Keratinocyte (primary cell): ENCODE data around the gene CCDC40.

Experiments
- EZH2 ChIP-seq: IDR thresholded peaks from one replicate; pipeline ENCODE4 v1.6.1; 2012; ENCODE audit warnings: inconsistent platforms, mild to moderate bottlenecking, low read length, moderate library complexity
- TF ChIP-seq, protein P1 (sequence below), 3 experiments: IDR thresholded peaks in 1 of 3; conservative IDR thresholded peaks in 1 of 3; optimal IDR thresholded peaks in 1 of 3; 2 replicates in 2 of 3; 3 replicates in 1 of 3; pipeline versions ENCODE3 to v1.5.1; 2011; ENCODE audit warnings: low read length in 3 of 3, mild to moderate bottlenecking in 3 of 3, moderate library complexity in 2 of 3, control low read depth in 1 of 3, inconsistent platforms in 1 of 3; ENCODE audit not compliant: insufficient read depth in 2 of 3; ENCODE audit errors: extremely low read depth in 1 of 3

DNA sequence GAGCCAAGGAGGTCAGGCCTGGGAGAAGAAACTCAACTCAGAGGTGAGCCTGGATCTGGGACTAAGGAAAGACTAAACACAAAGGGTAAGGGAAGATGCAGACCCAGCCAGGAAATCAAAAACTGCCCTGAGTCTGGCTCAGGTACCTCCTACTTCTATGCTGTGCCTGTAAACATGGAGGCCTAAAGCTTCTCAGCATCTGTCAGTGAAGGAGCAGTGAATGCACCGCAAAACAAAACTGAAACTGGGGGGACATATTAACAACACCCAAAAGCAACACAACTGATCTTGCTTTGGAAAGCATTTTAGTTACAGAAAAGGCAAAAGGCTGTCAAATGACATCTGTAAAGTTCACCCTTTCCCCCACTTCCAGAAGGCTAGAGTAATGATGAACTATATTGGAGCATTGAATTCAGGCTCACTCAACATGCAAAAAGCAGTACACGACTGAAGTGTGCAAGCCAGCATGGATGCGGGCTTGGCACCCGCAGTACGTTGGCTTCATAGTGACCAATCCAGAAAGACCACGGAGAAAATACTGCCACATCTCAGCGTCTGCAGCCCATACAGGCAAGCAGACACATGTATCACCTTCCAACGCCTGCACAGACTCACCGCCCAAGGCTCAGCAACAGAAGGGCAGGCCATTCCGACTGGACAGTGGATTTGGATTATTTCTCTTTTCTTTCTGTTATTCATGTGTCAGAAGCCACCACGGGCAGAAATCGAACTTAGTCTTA, 4.6 kb upstream of the CCDC40 start:
- TF ChIP-seq, protein P1, sequence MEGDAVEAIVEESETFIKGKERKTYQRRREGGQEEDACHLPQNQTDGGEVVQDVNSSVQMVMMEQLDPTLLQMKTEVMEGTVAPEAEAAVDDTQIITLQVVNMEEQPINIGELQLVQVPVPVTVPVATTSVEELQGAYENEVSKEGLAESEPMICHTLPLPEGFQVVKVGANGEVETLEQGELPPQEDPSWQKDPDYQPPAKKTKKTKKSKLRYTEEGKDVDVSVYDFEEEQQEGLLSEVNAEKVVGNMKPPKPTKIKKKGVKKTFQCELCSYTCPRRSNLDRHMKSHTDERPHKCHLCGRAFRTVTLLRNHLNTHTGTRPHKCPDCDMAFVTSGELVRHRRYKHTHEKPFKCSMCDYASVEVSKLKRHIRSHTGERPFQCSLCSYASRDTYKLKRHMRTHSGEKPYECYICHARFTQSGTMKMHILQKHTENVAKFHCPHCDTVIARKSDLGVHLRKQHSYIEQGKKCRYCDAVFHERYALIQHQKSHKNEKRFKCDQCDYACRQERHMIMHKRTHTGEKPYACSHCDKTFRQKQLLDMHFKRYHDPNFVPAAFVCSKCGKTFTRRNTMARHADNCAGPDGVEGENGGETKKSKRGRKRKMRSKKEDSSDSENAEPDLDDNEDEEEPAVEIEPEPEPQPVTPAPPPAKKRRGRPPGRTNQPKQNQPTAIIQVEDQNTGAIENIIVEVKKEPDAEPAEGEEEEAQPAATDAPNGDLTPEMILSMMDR (optimal IDR thresholded peaks at IDR 0.05 in 1 of 3, IDR thresholded peaks at IDR 0.05 in 1 of 3, conservative IDR thresholded peaks at IDR 0.05 in 1 of 3; ENCODE audit: extremely low read depth in 1 of 3, insufficient read depth in 2 of 3, low read length in 3 of 3), result no peak
- TF ChIP-seq EZH2, result no peak
